ENCODE measurements around the gene RTN4RL1. TPM values are rescaled to one million over a fixed set of nuclear protein-coding genes. Genes with fewer than 3 reads are reported as not detected.

Gene RTN4RL1
- total and polyA plus RNA-seq, 2 of the 13 experiments (the other 11 are each of a cell fraction or from before 2014, with no cell fraction given) = 0.01 TPM; not detected in 1

GRCh38 chr17:1986783-1987451 is 38.2 kb downstream of the RTN4RL1 start:
- FAIRE-seq = no peak
- Histone ChIP-seq H3K9ac (ENCODE audit: insufficient read depth, low read depth, low read length) (no peak overlapping the region), H3K4me1 (ENCODE audit: insufficient read depth, low read length) (peaks cover 7% of the 10 kb centered on the region), H4K20me1 (ENCODE audit: insufficient read depth, low read length) (no peaks in the 10 kb centered on the region), H2AFZ (ENCODE audit: low read length) (no peak overlapping the region), H3K9me3 (ENCODE audit: low read length) (no peaks in the 10 kb centered on the region), H3K4me2 (ENCODE audit: low read depth, low read length) (no peak overlapping the region), H3K27me3 (ENCODE audit: control insufficient read depth in 1 of 2, insufficient read depth in 2 of 2, low read length in 2 of 2) (peaks cover 6 to 47% of the 10 kb centered on the region in 2 experiments; a peak in 3 of 5 replicates), H3K27ac (ENCODE audit: extremely low read length, insufficient read depth, low read length) (no peak overlapping the region), H3K4me3 (replicated peaks in 1 of 3; ENCODE audit: insufficient read depth in 1 of 3, low read depth in 2 of 3, low read length in 3 of 3) (no peak overlapping the region), H3K79me2 (ENCODE audit: insufficient read depth, low read length) (no peaks in the 10 kb centered on the region), H3K36me3 (replicated peaks in 1 of 2; ENCODE audit: control insufficient read depth in 1 of 2, insufficient read depth in 2 of 2, low read length in 2 of 2) (no peaks in the 10 kb centered on the region)
- DNase-seq (ENCODE audit: low spot score) = no peak
- ATAC-seq = no peak
- BruUV-seq (replicated peaks) = no TSS peak
- intact Hi-C loops (cut with micrococcal nuclease; ENCODE audit: unreplicated experiment) (no loop called here), in situ Hi-C loops (cut with HindIII; ENCODE audit: extremely low pct_ligation_motif_present, low pct_unique_long_range_greater_than_20kb) (no loop called here)
- ChIA-PET CTCF (ENCODE audit: low intra/inter-chr PET ratio, low total read pairs) (no interaction called here), POLR2A (no interaction called here)
- 55% methylated on average over 12 of the region's 18 CpGs for WGBS (ENCODE audit: low lambda C conversion rate)
- TF ChIP-seq ZNF576 (CRISPR knock-in tag; IDR thresholded peaks at IDR 0.05) (no peak), ZNF101 (CRISPR knock-in tag; IDR thresholded peaks at IDR 0.05; ENCODE audit: borderline replicate concordance, low read depth) (no peak), ZNF143 (CRISPR knock-in tag; IDR thresholded peaks at IDR 0.05) (no peak), TBP (CRISPR knock-in tag; IDR thresholded peaks at IDR 0.05) (no peak), ZNF382 (CRISPR knock-in tag; IDR thresholded peaks at IDR 0.05; ENCODE audit: borderline replicate concordance) (no peak), RFXAP (CRISPR knock-in tag; IDR thresholded peaks at IDR 0.05; ENCODE audit: borderline replicate concordance) (no peak), GPN1 (CRISPR knock-in tag; IDR thresholded peaks at IDR 0.05; ENCODE audit: borderline replicate concordance) (no peak), MTA1 (CRISPR knock-in tag; IDR thresholded peaks at IDR 0.05; ENCODE audit: borderline replicate concordance) (no peak)
- TF ChIP-seq, protein P1, sequence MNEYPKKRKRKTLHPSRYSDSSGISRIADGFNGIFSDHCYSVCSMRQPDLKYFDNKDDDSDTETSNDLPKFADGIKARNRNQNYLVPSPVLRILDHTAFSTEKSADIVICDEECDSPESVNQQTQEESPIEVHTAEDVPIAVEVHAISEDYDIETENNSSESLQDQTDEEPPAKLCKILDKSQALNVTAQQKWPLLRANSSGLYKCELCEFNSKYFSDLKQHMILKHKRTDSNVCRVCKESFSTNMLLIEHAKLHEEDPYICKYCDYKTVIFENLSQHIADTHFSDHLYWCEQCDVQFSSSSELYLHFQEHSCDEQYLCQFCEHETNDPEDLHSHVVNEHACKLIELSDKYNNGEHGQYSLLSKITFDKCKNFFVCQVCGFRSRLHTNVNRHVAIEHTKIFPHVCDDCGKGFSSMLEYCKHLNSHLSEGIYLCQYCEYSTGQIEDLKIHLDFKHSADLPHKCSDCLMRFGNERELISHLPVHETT (CRISPR knock-in tag; conservative IDR thresholded peaks at IDR 0.05) = no peak
- TF ChIP-seq, protein P2, sequence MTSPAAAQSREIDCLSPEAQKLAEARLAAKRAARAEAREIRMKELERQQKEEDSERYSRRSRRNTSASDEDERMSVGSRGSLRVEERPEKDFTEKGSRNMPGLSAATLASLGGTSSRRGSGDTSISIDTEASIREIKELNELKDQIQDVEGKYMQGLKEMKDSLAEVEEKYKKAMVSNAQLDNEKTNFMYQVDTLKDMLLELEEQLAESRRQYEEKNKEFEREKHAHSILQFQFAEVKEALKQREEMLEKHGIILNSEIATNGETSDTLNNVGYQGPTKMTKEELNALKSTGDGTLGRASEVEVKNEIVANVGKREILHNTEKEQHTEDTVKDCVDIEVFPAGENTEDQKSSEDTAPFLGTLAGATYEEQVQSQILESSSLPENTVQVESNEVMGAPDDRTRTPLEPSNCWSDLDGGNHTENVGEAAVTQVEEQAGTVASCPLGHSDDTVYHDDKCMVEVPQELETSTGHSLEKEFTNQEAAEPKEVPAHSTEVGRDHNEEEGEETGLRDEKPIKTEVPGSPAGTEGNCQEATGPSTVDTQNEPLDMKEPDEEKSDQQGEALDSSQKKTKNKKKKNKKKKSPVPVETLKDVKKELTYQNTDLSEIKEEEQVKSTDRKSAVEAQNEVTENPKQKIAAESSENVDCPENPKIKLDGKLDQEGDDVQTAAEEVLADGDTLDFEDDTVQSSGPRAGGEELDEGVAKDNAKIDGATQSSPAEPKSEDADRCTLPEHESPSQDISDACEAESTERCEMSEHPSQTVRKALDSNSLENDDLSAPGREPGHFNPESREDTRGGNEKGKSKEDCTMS (CRISPR knock-in tag; conservative IDR thresholded peaks at IDR 0.05) = no peak
- TF ChIP-seq, protein P3, sequence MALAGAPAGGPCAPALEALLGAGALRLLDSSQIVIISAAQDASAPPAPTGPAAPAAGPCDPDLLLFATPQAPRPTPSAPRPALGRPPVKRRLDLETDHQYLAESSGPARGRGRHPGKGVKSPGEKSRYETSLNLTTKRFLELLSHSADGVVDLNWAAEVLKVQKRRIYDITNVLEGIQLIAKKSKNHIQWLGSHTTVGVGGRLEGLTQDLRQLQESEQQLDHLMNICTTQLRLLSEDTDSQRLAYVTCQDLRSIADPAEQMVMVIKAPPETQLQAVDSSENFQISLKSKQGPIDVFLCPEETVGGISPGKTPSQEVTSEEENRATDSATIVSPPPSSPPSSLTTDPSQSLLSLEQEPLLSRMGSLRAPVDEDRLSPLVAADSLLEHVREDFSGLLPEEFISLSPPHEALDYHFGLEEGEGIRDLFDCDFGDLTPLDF (CRISPR knock-in tag; IDR thresholded peaks at IDR 0.05) = no peak

Measured in HepG2 (cell line).